HG03280 (cell line): ENCODE results near the gene KMO.

Experiments
- ATAC-seq: cut with Tn5 transposase; IDR thresholded peaks from one replicate; pipeline ENCODE4 v1.9.1; 2021; ENCODE audit warnings: mild to moderate bottlenecking, moderate library complexity; ENCODE audit not compliant: unreplicated experiment

Gene KMO

DNA sequence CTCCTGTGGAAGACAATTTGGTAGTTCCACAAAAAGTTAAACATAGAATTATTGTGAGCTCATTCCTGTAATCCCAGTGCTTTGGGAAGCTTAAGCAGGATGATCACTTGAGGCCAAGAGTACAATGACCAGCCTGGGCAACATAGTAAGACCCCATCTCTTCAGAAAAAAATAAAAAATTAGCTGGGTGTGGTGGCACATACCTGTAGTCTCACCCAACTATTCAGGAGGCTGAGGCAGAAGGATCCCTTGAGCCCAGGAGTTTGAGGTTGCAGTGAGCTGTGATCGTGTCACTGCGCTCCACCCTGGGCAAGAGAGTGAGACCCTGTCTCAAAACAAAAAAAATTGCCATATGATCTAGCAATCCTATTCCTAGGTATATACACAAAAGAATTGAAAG, 112.1 kb downstream of the KMO start:
- ATAC-seq, result no peak

- no peak for ATAC-seq
These were observed 113.0 kb downstream of the KMO start for GRCh38 chr1:241645199-241645598.
